GM12878 (cell line): Measurements from ENCODE around the gene DLX3.

Source experiments
- CTCF ChIP-seq, 3 experiments: IDR thresholded peaks in 2 of 3; conservative IDR thresholded peaks in 1 of 3; 2 replicates each; pipeline ENCODE4 v1.5.1; 2011; ENCODE audit warnings: low read depth in 3 of 3, low read length in 3 of 3, mild to moderate bottlenecking in 3 of 3, control low read depth in 2 of 3, moderate library complexity in 2 of 3, inconsistent platforms in 1 of 3, mixed read lengths in 1 of 3; ENCODE audit not compliant: control insufficient read depth in 2 of 3, insufficient read depth in 1 of 3; ENCODE audit errors: extremely low read depth in 1 of 3
- EGR1 ChIP-seq, 2 experiments: IDR thresholded peaks; 1 replicate in 1 of 2; 2 replicates in 1 of 2; pipeline ENCODE4 v1.6.1; 2011 to 2012; ENCODE audit warnings: low read depth in 2 of 2, low read length in 2 of 2, borderline replicate concordance in 1 of 2, mild to moderate bottlenecking in 1 of 2, moderate library complexity in 1 of 2
- EP300 ChIP-seq, 2 experiments: fragments of 150-350 bp in 1 of 2; IDR thresholded peaks; 2 replicates each; pipeline ENCODE4 v1.6.1; 2011 to 2012; ENCODE audit warnings: low read depth in 2 of 2, low read length in 2 of 2, borderline replicate concordance in 1 of 2, improper control_type of control experiment in 1 of 2, inconsistent platforms in 1 of 2; ENCODE audit not compliant: control insufficient read depth in 1 of 2
- MAX ChIP-seq: IDR thresholded peaks from 2 replicates; pipeline ENCODE4 v1.6.1; 2012; ENCODE audit warnings: low read depth, low read length, improper control_type of control experiment
- NFIC ChIP-seq: IDR thresholded peaks from 2 replicates; pipeline ENCODE4 v1.6.1; 2012; ENCODE audit warnings: low read depth, mild to moderate bottlenecking, inconsistent platforms, low read length, moderate library complexity
- NFXL1 ChIP-seq: fragments of 450-650 bp; IDR thresholded peaks from 2 replicates; pipeline ENCODE4 v1.6.1; 2017; ENCODE audit warnings: antibody characterized with exemption, mild to moderate bottlenecking, borderline replicate concordance
- REST ChIP-seq: IDR thresholded peaks from 2 replicates; pipeline ENCODE4 v1.6.1; 2012; ENCODE audit warnings: mild to moderate bottlenecking, low read depth, low read length
- RFX5 ChIP-seq: IDR thresholded peaks from 2 replicates; pipeline ENCODE4 v1.6.1; 2011; ENCODE audit warnings: low read depth, low read length, improper control_type of control experiment
- WRNIP1 ChIP-seq: IDR thresholded peaks from 2 replicates; pipeline ENCODE4 v1.6.1; 2011; ENCODE audit warnings: low read depth, low read length, improper control_type of control experiment, borderline replicate concordance

GRCh38 chr17:49967205-49967604, 27.8 kb downstream of the DLX3 start:
- TF ChIP-seq REST = no peak
- no peak for TF ChIP-seq EP300 (IDR thresholded peaks at IDR 0.05; ENCODE audit: borderline replicate concordance in 1 of 2, control insufficient read depth in 1 of 2, low read depth in 2 of 2, low read length in 2 of 2)
- TF ChIP-seq CTCF (IDR thresholded peaks at IDR 0.05 in 2 of 3, conservative IDR thresholded peaks at IDR 0.05 in 1 of 3; ENCODE audit: control insufficient read depth in 2 of 3, extremely low read depth in 1 of 3, insufficient read depth in 1 of 3, low read depth in 3 of 3, low read length in 3 of 3) = no peak
- TF ChIP-seq MAX = no peak
- TF ChIP-seq NFIC = no peak
- no peak for TF ChIP-seq EGR1 (IDR thresholded peaks at IDR 0.05; ENCODE audit: borderline replicate concordance in 1 of 2, low read depth in 2 of 2, low read length in 2 of 2)
- no peak for TF ChIP-seq NFXL1
- TF ChIP-seq RFX5 = no peak
- no peak for TF ChIP-seq WRNIP1
